GM18861 (cell line): ENCODE measurements around the gene CACNA2D3.

Experiments
- ATAC-seq: cut with Tn5 transposase; IDR thresholded peaks from one replicate; pipeline ENCODE4 v1.9.1; 2021; ENCODE audit not compliant: unreplicated experiment

The CACNA2D3 gene

GRCh38 chr3:54518011-54518675 is 395.8 kb downstream of the CACNA2D3 start:
- ATAC-seq, result no peak

- no peak for ATAC-seq
These were observed 397.1 kb downstream of the CACNA2D3 start for GRCh38 chr3:54519493-54519892.

GRCh38 chr3:54520060-54520459 is 397.7 kb downstream of the CACNA2D3 start:
- ATAC-seq, result no peak

- no peak for ATAC-seq
These were observed 405.2 kb downstream of the CACNA2D3 start for GRCh38 chr3:54527521-54527920.

GRCh38 chr3:54527953-54528352 is 405.6 kb downstream of the CACNA2D3 start:
- ATAC-seq, result no peak

GRCh38 chr3:54528668-54529067 is 406.3 kb downstream of the CACNA2D3 start:
- ATAC-seq, result no peak

- ATAC-seq, result no peak
These were observed 407.7 kb downstream of the CACNA2D3 start for GRCh38 chr3:54530091-54530490.

GRCh38 chr3:54530944-54531343 is 408.6 kb downstream of the CACNA2D3 start:
- no peak for ATAC-seq

GRCh38 chr3:54531741-54532140 is 409.4 kb downstream of the CACNA2D3 start:
- no peak for ATAC-seq

GRCh38 chr3:54533856-54534255 is 411.5 kb downstream of the CACNA2D3 start:
- no peak for ATAC-seq

- no peak for ATAC-seq
These were observed 413.3 kb downstream of the CACNA2D3 start for GRCh38 chr3:54535619-54536018.

GRCh38 chr3:54536450-54536849 is 414.1 kb downstream of the CACNA2D3 start:
- no peak for ATAC-seq

- no peak for ATAC-seq
These were observed 415.2 kb downstream of the CACNA2D3 start for GRCh38 chr3:54537506-54537905.

- ATAC-seq, result no peak
These were observed 416.0 kb downstream of the CACNA2D3 start for GRCh38 chr3:54538346-54538745.

- no peak for ATAC-seq
These were observed 419.0 kb downstream of the CACNA2D3 start for GRCh38 chr3:54541369-54541768.

GRCh38 chr3:54543446-54543845 is 421.1 kb downstream of the CACNA2D3 start:
- ATAC-seq, result no peak

- ATAC-seq, result no peak
These were observed 424.7 kb downstream of the CACNA2D3 start for GRCh38 chr3:54547051-54547450.

- no peak for ATAC-seq
These were observed 425.5 kb downstream of the CACNA2D3 start for GRCh38 chr3:54547846-54548245.

GRCh38 chr3:54549607-54550220 is 427.4 kb downstream of the CACNA2D3 start:
- ATAC-seq, result no peak

- ATAC-seq, result no peak
These were observed 428.0 kb downstream of the CACNA2D3 start for GRCh38 chr3:54550221-54550977.

- no peak for ATAC-seq
These were observed 434.3 kb downstream of the CACNA2D3 start for GRCh38 chr3:54556630-54557029.
